Measurements from ENCODE around the gene LMCD1. TPM values are rescaled to one million over a fixed set of nuclear protein-coding genes. Genes with fewer than 3 reads are reported as not detected.

The LMCD1 gene
- polyA plus RNA-seq, 3 donors from 2014 or later, result 0.24 TPM; not detected in 2

DNA sequence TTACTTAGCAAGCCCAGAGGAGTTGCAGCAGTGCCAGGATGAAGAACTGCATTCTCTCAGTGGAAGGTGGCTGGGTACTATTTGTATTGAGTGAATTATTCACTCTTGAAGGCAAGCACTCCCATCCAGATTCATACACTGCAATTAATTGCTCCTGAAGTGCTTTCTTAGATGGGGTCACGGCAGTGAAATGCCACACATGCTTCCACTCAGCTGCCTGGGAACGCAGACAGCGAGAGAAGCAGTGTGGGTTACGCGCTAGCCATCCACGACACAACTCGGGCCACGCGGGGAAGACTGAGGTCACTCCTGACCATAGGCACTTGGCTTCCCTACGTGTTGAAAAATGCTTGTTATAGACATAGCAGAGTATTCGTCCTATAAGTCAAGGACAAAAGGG, 30.8 kb upstream of the LMCD1 start:
- Mint-ChIP-seq H3K27me3 (ENCODE audit: low read depth in 3 of 3) (peaks cover 0 to 6% (median 5%) of the 10 kb centered on the region in 3 donors), H3K4me3 (no peak overlapping the region), H3K9me3 (no peaks in the 10 kb centered on the region), H3K27ac (no peak overlapping the region), H3K4me1 (no peaks in the 10 kb centered on the region), H3K36me3 (peaks cover 0 to 3% (median 0%) of the 10 kb centered on the region in 3 donors)
- DNase-seq, result no peak

DNA sequence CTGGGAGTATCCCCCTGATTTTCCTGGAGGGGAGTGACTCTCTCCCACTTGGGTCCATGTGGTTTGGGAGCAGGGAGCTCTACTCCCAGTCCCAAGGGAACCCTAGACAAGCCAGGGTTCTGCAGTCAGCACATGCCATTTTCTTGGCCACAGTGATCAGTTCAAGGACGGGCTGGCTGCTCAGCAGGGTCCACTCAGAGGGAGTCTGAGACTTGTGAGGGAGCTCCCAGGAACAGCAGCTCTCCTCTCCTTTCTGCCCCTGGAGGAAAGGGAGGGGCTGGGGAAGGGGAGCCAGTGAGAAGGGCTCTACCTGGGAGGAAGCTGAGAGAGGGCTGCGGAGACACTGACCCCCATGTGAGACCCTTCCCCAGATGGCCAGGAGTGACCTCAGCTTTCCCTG, 29.1 kb upstream of the LMCD1 start:
- H3K4me1 Mint-ChIP-seq, result no peaks in the 10 kb centered on the region
- no peak overlapping the region for H3K4me3 Mint-ChIP-seq
- H3K36me3 Mint-ChIP-seq, result peaks cover 0 to 3% (median 0%) of the 10 kb centered on the region in 3 donors
- no peak for DNase-seq
- no peaks in the 10 kb centered on the region for H3K9me3 Mint-ChIP-seq
- no peak overlapping the region for H3K27ac Mint-ChIP-seq
- peaks cover 0 to 4% (median 4%) of the 10 kb centered on the region in 3 donors for H3K27me3 Mint-ChIP-seq (ENCODE audit: low read depth in 3 of 3)

- Mint-ChIP-seq H3K36me3 (peaks cover 0 to 3% (median 0%) of the 10 kb centered on the region in 3 donors), H3K27me3 (ENCODE audit: low read depth in 3 of 3) (peaks cover 0 to 4% (median 4%) of the 10 kb centered on the region in 3 donors), H3K27ac (no peak overlapping the region), H3K4me3 (no peak overlapping the region), H3K4me1 (no peaks in the 10 kb centered on the region), H3K9me3 (no peaks in the 10 kb centered on the region)
- no peak for DNase-seq
These were observed 28.6 kb upstream of the LMCD1 start for GRCh38 chr3:8473029-8473428.

- Mint-ChIP-seq H3K4me1 (no peaks in the 10 kb centered on the region), H3K27me3 (ENCODE audit: low read depth in 3 of 3) (peaks cover 0 to 4% (median 4%) of the 10 kb centered on the region in 3 donors), H3K4me3 (no peak overlapping the region), H3K36me3 (peaks cover 0 to 3% (median 0%) of the 10 kb centered on the region in 3 donors), H3K27ac (no peak overlapping the region), H3K9me3 (no peaks in the 10 kb centered on the region)
- DNase-seq, result no peak
These were observed 27.6 kb upstream of the LMCD1 start for GRCh38 chr3:8473990-8474389.

DNA sequence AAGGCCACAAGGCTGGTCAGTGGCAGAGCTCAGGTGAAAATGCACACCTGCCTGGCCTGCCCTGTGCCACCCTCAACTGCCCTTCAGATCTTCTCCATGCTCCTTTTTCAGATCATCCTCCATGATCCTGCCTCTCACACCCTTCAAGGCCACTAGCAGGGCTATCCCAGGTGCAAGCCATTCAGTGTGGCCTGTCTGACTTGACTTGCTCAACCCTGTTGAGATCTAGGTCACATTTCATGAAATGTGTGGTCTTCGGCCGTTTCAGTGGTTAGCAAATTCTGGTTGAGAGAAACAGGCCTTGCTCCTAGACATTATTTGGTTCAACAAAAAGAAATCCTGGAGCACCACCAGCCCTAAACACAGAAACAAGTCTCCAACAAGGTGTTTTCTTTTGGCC, 26.6 kb upstream of the LMCD1 start:
- DNase-seq, result no peak
- Mint-ChIP-seq H3K36me3 (peaks cover 0 to 3% (median 0%) of the 10 kb centered on the region in 3 donors), H3K27ac (no peak overlapping the region), H3K27me3 (ENCODE audit: low read depth in 3 of 3) (peaks cover 0 to 4% (median 2%) of the 10 kb centered on the region in 3 donors), H3K4me3 (no peak overlapping the region), H3K4me1 (no peaks in the 10 kb centered on the region), H3K9me3 (no peaks in the 10 kb centered on the region)

DNA sequence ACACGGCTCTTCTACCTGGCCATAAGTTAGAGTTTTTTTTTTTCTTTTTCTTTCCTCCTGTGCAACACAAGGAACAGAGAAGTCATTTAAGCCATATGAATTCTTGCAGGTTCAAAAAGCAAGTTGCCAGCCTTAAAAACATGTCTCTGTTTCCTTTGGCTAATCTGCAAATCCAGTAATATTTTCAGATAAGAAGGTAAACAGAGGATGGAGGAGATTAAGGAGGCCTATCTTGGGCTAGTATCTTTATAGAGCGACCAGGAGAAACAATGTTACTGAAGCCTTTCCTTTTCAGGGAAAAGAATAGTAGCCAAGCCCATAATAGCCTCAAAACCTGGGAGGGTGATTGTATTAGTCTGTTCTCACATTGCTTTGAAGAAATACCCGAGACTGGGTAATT, 20.9 kb upstream of the LMCD1 start:
- Mint-ChIP-seq H3K4me1 (no peaks in the 10 kb centered on the region), H3K4me3 (no peak overlapping the region), H3K27me3 (ENCODE audit: low read depth in 3 of 3) (peaks cover 0 to 5% (median 4%) of the 10 kb centered on the region in 3 donors), H3K27ac (no peak overlapping the region), H3K9me3 (no peaks in the 10 kb centered on the region), H3K36me3 (no peaks in the 10 kb centered on the region)
- DNase-seq, result no peak

DNA sequence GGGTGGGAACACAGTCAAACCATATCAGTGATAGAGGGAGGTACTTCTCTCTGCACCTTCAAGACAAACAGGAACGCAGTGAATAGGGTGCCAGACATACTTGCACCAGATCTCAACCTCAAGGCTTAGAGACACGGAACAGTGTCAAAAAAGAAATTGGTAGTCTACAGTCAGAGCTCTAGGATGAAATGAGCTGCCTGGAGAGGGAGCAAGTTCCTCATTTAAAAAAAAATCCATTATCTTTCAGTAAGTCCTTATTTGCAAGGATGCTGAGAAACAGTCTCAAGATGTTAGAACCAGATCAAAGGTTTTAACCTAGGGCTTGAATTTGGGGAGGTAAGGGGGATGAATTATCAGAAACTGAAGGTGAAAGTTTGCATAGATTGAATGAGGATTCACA, 20.2 kb upstream of the LMCD1 start:
- H3K36me3 Mint-ChIP-seq, result no peaks in the 10 kb centered on the region
- DNase-seq, result no peak
- no peak overlapping the region for H3K4me3 Mint-ChIP-seq
- H3K27ac Mint-ChIP-seq, result no peak overlapping the region
- H3K9me3 Mint-ChIP-seq, result no peaks in the 10 kb centered on the region
- peaks cover 2 to 5% (median 4%) of the 10 kb centered on the region in 3 donors for H3K27me3 Mint-ChIP-seq (ENCODE audit: low read depth in 3 of 3)
- H3K4me1 Mint-ChIP-seq, result no peaks in the 10 kb centered on the region

- no peak overlapping the region for H3K27ac Mint-ChIP-seq
- no peak overlapping the region for H3K4me3 Mint-ChIP-seq
- H3K27me3 Mint-ChIP-seq (ENCODE audit: low read depth in 3 of 3), result peaks cover 2 to 8% (median 3%) of the 10 kb centered on the region in 3 donors
- no peak for DNase-seq
- H3K4me1 Mint-ChIP-seq, result no peaks in the 10 kb centered on the region
- no peaks in the 10 kb centered on the region for H3K9me3 Mint-ChIP-seq
- H3K36me3 Mint-ChIP-seq, result no peaks in the 10 kb centered on the region
These were observed 19.4 kb upstream of the LMCD1 start for GRCh38 chr3:8482263-8482662.

GRCh38 chr3:8482960-8483665, 18.5 kb upstream of the LMCD1 start:
- H3K36me3 Mint-ChIP-seq, result no peaks in the 10 kb centered on the region
- H3K27me3 Mint-ChIP-seq (ENCODE audit: low read depth in 3 of 3), result peaks cover 2 to 8% (median 3%) of the 10 kb centered on the region in 3 donors
- no peaks in the 10 kb centered on the region for H3K9me3 Mint-ChIP-seq
- H3K4me3 Mint-ChIP-seq, result no peak overlapping the region
- H3K27ac Mint-ChIP-seq, result no peak overlapping the region
- no peak for DNase-seq
- no peaks in the 10 kb centered on the region for H3K4me1 Mint-ChIP-seq

DNA sequence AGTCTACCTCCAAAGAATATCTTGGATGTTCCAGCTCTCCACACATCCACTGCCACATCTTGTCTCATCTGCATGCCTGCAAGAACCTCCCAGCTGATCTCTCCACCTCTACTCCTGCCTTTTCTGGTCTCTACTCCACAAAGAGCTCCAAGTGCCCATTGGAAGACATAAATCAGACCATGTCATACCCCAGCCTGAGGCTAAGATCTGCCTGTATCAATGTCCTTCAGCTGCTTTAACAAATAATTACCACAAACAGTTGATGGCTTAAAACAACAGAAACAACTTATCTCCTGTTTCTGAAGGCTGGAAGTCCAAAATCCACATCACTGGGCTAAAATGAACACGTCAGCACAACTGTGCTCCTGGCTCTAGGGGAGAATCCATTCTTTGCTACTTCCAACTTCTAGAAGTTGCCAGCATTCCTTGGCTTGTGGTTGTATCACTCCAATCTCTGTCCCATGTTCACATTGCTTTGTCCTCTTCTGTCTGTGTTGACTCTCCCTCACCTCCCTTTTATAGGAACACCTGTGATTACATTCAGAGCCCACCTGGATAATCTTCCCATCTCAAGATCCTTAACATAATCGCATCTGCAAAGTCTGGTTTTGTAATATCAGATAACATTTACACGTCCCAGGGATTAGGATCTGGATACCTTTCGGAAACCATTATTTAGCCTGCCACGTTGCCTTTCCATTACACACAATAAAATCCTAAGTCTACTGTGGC, 17.0 kb upstream of the LMCD1 start:
- no peaks in the 10 kb centered on the region for H3K9me3 Mint-ChIP-seq
- no peak for DNase-seq
- no peak overlapping the region for H3K4me3 Mint-ChIP-seq
- H3K36me3 Mint-ChIP-seq, result no peaks in the 10 kb centered on the region
- H3K4me1 Mint-ChIP-seq, result no peaks in the 10 kb centered on the region
- H3K27me3 Mint-ChIP-seq (ENCODE audit: low read depth in 3 of 3), result peaks cover 3 to 8% (median 4%) of the 10 kb centered on the region in 3 donors
- H3K27ac Mint-ChIP-seq, result no peak overlapping the region

DNA sequence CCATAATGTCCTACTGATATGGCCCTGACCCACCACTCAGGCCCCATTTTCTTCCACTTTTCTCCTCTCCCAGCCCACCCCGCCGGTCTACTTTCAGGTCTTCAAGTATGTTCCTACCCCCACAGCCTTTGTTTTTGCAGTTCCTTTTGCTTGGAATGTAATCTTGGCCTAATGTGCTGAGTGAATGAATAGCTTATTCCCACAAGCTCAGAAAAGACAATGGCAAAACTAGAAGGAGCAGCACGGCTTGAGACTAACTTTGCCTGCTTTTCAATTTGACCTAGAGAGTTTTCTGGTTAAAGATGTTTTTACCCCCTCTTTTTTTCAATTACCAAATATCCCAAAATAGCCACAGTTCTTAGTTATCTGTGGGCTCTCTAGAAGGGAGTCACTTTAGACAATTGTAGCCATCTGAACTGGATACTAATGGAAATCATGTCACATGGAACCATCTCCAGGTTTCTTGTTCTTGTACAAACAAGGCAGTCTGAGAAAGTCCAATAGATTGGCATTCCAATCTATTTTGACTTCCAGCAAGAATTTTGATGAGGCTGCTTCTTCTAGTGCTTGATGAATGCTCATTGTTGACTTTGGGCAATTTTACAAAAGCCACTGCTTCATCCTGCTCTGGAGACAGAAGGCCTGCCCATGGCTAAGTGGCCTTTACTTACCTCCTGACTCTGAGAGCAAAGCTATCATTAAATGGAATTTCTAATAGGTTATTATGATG, 16.3 kb upstream of the LMCD1 start:
- H3K4me3 Mint-ChIP-seq, result no peak overlapping the region
- peaks cover 3 to 8% (median 4%) of the 10 kb centered on the region in 3 donors for H3K27me3 Mint-ChIP-seq (ENCODE audit: low read depth in 3 of 3)
- H3K27ac Mint-ChIP-seq, result no peak overlapping the region
- H3K4me1 Mint-ChIP-seq, result no peaks in the 10 kb centered on the region
- DNase-seq, result no peak
- H3K36me3 Mint-ChIP-seq, result no peaks in the 10 kb centered on the region
- no peaks in the 10 kb centered on the region for H3K9me3 Mint-ChIP-seq

DNA sequence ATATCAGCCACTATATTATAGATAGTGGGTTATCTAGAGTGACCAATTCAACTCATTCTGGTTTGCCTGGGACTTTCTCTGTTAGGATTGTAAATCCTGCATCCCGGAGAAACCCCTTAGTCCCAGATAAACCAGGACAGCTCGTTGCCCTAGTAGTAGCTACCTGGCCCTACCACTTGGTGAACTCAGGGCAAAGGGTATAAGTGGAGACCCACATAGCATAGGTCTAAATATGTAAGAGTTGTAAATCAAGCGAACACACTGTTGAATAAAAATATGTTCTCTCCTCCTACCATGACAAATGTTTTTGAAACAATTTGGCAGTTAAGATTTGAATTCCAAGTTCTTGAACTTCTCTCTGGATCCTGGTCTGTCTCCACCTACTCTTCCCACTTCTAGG, 15.7 kb upstream of the LMCD1 start:
- no peak overlapping the region for H3K4me3 Mint-ChIP-seq
- no peaks in the 10 kb centered on the region for H3K36me3 Mint-ChIP-seq
- H3K27ac Mint-ChIP-seq, result no peak overlapping the region
- peaks cover 3 to 8% (median 4%) of the 10 kb centered on the region in 3 donors for H3K27me3 Mint-ChIP-seq (ENCODE audit: low read depth in 3 of 3)
- no peak for DNase-seq
- H3K9me3 Mint-ChIP-seq, result no peaks in the 10 kb centered on the region
- no peaks in the 10 kb centered on the region for H3K4me1 Mint-ChIP-seq

DNA sequence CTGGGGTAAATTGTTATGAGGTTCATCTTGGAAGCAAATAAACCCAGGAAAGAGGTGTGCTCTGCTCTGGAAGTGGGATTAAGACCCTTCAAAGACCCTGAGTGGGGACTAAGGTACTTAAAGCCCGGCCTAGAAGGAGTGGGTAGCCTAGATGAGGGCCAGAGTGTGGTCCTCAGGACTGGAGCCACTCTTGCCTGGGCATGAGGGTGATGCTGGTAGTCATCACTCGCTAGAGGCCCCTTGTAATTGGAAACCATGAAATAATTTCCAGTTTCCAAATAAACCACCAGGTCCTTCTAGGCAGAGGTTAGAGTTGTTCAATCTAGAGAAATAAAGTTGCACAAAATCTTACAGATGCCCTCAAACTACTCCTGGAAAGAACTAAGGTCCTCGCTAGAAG, 15.2 kb upstream of the LMCD1 start:
- H3K36me3 Mint-ChIP-seq, result no peaks in the 10 kb centered on the region
- DNase-seq, result no peak
- no peak overlapping the region for H3K27ac Mint-ChIP-seq
- no peaks in the 10 kb centered on the region for H3K9me3 Mint-ChIP-seq
- H3K27me3 Mint-ChIP-seq (ENCODE audit: low read depth in 3 of 3), result peaks cover 4 to 5% (median 4%) of the 10 kb centered on the region in 3 donors
- no peaks in the 10 kb centered on the region for H3K4me1 Mint-ChIP-seq
- H3K4me3 Mint-ChIP-seq, result no peak overlapping the region

DNA sequence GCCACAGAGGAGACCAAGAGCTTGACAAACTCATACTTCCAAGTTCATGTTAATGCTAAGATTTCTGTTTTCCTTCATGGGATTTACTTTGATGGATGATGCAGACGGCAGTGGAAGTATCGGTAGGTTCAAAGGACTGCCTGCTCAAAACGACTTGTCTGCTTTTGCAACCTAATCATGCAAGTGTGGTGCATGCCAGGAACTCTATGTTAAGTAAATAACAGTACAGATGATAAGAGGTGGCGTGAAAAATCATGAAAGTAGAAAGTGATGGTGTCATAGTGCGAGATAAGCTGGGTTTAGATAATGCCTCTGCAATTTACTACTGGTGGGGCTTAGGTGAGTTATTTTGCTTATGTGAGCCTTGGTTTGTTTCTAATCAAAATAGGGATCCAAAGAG, 14.7 kb upstream of the LMCD1 start:
- Mint-ChIP-seq H3K4me1 (peaks cover 0 to under 1% of the 10 kb centered on the region in 2 donors), H3K36me3 (no peaks in the 10 kb centered on the region), H3K9me3 (no peaks in the 10 kb centered on the region), H3K27me3 (ENCODE audit: low read depth in 3 of 3) (peaks cover 4 to 5% (median 4%) of the 10 kb centered on the region in 3 donors), H3K4me3 (no peak overlapping the region), H3K27ac (no peak overlapping the region)
- no peak for DNase-seq

Measured in immature natural killer cell (primary cell).